NCI-H82 treated with DMSO at 0.1 percent for 48 hours (cell line): ENCODE results near the gene SLC5A11.
"Not testable (repeated sequence)": the region's sequence is repeated elsewhere in the genome, so short reads cannot be mapped to it uniquely, and the experiment has no call there.

ENCODE experiments used
- DNase-seq: peaks from one replicate; lab custom pipeline; 2025; ENCODE audit not compliant: unreplicated experiment; lab: John Stamatoyannopoulos, UW

The SLC5A11 gene

GRCh38 chr16:24845726-24846547 is at the start of gene SLC5A11:
Gene SLC5A11 (plus strand): TSS chr16:24845963. CDS start chr16:24858644, 12,681 bp downstream.
- no peak for DNase-seq

- no peak for DNase-seq
These were observed 45.2 kb upstream of the SLC5A11 start for GRCh38 chr16:24800586-24800985.

- DNase-seq: no peak
These were observed 43.9 kb upstream of the SLC5A11 start for GRCh38 chr16:24801761-24802302.

- DNase-seq: no peak
These were observed 40.3 kb upstream of the SLC5A11 start for GRCh38 chr16:24805484-24805883.

- DNase-seq: no peak
These were observed 38.5 kb upstream of the SLC5A11 start for GRCh38 chr16:24807301-24807700.

- no peak for DNase-seq
These were observed 34.6 kb upstream of the SLC5A11 start for GRCh38 chr16:24810951-24811843.

- DNase-seq: not testable (repeated sequence)
These were observed 33.0 kb upstream of the SLC5A11 start for GRCh38 chr16:24812813-24813212.

GRCh38 chr16:24815021-24815420 is 30.7 kb upstream of the SLC5A11 start:
- DNase-seq: no peak

- DNase-seq: no peak
These were observed 29.1 kb upstream of the SLC5A11 start for GRCh38 chr16:24816688-24817087.

- no peak for DNase-seq
These were observed 26.2 kb upstream of the SLC5A11 start for GRCh38 chr16:24819462-24820040.

GRCh38 chr16:24820522-24820921 is 25.2 kb upstream of the SLC5A11 start:
- DNase-seq: no peak

- no peak for DNase-seq
These were observed 24.6 kb upstream of the SLC5A11 start for GRCh38 chr16:24821129-24821528.

GRCh38 chr16:24822542-24822941 is 23.2 kb upstream of the SLC5A11 start:
- no peak for DNase-seq

GRCh38 chr16:24822974-24823373 is 22.8 kb upstream of the SLC5A11 start:
- DNase-seq: no peak

- no peak for DNase-seq
These were observed 20.1 kb upstream of the SLC5A11 start for GRCh38 chr16:24825696-24826095.

GRCh38 chr16:24826096-24826690 is 19.6 kb upstream of the SLC5A11 start:
- DNase-seq: no peak

- no peak for DNase-seq
These were observed 18.8 kb upstream of the SLC5A11 start for GRCh38 chr16:24826817-24827566.

GRCh38 chr16:24829153-24829552 is 16.6 kb upstream of the SLC5A11 start:
- DNase-seq: no peak

- DNase-seq: no peak
These were observed 12.4 kb upstream of the SLC5A11 start for GRCh38 chr16:24833352-24833751.
